ENCODE data around the gene TOMM34.

GRCh38 chr20:44943828-44944227 is 16.4 kb downstream of the TOMM34 start:
- TF ChIP-seq CTCF (IDR thresholded peaks at IDR 0.05): no peak
- no peak for TF ChIP-seq POLR2A (IDR thresholded peaks at IDR 0.05)
